GM08714 (cell line): ENCODE measurements around the gene TP53BP2.
"Not testable (repeated sequence)": the region's sequence is repeated elsewhere in the genome, so short reads cannot be mapped to it uniquely, and the experiment has no call there.

ENCODE experiments used
- H3K4me3 ChIP-seq: fragments of 200-500 bp; sonication (Bioruptor generic); 2 replicates; pipeline ENCODE4 v1.5.1; 2014; ENCODE audit warnings: mild to moderate bottlenecking, low read length, inconsistent platforms
- ZNF274 ChIP-seq: IDR thresholded peaks from 2 replicates; pipeline ENCODE4 v1.6.1; 2012; ENCODE audit warnings: mild to moderate bottlenecking, low read depth, low read length

Gene TP53BP2

DNA sequence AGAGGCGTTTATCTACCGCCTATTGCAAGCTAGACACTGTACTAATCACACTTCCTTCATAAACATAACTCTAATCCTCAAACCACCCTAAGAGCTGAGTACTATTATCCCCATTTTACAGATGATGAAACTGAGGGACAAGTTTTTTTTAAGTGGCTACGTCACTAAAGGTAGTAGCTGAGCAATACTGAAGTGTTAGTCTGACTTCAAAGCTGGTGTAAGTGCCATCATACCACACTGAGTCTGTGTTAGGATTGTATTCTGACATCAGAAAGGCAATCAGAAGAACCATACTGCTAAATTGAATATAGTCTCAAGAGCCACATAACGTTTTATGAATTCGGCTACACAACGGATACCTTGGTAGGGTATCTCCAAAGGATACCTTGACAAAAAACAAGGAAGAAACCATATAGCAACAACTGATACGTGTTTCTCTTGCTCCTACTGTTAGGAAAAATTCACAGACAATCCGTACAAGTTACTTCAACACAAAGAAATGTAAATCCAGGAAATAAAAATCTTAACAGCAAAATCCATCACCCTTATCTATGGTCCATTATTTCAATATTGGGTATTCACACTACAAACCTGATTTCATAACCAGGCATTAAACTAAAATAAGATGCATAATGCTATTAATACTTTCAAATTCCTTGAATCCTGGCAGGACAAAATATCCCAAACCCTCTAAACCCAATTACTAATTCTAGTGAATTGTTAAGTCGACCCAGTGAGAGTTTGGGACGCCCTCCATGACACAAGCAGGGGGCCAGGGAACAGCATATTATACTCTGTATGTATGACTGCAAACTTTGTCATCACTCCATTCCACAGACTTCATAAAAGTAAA is 1.6 kb downstream of the TP53BP2 start:
- no peak for TF ChIP-seq ZNF274
- peak overlapping the region; percentile 68 for H3K4me3 ChIP-seq

DNA sequence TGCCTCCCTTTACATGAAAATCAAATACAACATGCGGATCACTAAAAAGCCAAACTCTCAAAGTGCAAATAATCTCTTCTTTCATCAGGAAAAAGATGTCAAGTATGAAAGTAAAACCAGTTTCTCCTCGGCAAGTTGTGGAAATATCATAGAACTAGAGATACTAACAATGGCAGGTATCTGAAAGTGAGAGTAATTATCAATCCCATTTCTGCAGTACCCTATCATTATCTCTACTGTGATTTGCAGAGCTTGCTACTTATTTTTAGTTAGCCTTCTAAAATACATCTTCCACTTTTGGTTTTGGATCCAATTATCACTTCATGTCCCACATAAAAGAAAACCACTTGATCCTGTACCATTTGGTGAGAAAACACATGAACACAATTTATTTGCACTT is 3.0 kb downstream of the TP53BP2 start:
- H3K4me3 ChIP-seq, result no peak overlapping the region
- no peak for TF ChIP-seq ZNF274

DNA sequence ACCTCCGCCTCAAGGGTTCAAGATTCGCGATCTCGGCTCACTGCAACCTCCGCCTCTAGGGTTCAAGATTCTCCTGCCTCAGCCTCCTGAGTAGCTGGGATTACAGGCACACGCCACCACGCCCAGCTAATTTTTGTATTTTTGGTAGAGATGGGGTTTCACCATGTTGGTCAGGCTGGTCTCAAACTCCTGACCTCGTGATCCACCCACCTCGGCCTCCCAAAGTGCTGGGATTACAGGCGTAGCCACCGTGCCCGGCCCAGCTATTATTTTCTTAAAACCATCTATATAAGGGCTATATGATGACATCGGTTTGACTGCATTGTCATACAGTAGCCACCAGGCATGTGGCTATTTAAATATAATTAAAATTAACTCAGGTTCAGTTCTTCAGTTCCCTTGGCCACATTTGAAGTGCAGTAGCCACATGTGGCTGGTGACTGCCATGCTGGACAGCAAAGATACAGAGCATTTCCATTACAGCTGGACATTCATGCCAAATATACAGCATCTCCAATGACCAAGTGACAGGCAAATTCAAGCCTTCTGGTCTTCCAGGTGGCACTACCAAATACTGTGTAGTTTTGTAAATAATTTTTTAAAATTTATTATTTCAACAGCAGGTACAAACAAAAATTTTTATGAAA is 3.6 kb downstream of the TP53BP2 start:
- not testable (repeated sequence) for H3K4me3 ChIP-seq

DNA sequence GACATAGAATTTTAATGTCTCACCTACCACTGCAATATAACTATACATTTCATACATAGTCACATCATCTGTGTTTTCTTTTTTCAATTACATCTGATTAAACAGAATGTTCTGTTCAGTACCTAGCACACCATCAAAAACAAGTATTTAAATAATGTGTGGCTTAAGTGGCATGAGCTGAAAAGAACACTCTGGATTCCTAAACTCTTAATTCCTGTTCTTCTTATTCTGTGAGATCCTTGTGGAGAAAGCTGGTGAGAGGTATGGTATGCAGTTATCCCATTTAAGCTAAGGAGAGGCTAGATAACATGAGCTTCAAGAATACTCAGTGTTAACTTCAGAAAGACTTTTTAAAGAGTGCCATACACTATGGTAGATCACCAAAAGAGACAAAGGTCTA is 5.5 kb downstream of the TP53BP2 start:
- no peak for TF ChIP-seq ZNF274
- no peak overlapping the region for H3K4me3 ChIP-seq

DNA sequence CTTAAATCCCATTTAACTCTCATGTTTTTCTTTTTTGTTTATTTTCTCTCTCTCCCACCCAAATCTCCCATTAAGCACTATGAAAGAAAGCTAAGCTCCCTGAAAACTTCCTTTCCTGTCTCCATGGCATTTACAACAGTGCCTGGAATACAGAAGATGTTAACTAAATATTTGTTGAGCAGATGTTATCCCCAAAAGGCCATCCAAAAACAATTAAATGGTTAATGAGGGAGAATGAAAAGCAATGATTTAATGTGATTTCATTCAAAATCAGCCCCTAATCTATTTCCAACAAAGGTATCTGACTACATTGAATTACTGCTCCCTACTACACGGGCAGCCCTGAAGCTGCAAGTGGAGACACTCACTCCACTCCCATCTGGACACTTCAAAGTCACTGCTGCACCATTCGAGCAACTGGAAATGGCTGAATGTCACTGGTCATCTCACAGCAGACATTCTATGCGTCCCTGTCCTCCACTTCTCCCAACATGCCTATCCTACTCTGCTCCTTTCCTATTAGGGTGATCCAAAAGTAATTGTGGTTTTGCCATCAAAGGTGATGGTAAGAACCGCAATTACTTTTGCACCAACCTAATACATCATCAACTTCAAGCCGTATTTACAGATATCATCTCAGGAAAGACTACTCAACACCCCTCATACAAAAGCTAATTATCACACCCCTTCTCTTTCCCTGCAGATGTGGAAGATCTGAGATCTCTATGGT is 7.5 kb downstream of the TP53BP2 start:
- H3K4me3 ChIP-seq, result no peak overlapping the region

DNA sequence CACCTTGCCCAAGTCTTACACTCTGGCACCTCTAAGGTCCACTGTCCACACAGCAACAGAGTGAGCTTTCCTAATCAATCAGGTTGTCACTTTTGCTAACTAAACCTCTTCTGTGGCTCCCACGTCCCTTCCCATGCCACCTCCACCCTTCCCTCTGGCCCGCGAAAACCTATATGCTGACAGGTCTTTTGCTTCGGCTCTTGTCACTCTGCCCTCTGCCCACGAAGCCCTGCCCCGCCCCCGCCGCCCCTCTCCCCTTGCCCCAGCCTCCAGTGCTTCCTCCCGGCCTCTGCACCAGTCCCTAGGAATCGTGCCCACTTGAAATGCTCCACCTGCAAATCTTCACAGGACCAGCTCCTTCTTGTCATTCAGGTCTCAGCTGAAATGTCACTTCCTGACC is 8.1 kb downstream of the TP53BP2 start:
- H3K4me3 ChIP-seq, result no peak overlapping the region
- TF ChIP-seq ZNF274, result no peak

More for the DNA sequence above, 7.5 kb downstream of the TP53BP2 start:
- TF ChIP-seq ZNF274, result no peak

DNA sequence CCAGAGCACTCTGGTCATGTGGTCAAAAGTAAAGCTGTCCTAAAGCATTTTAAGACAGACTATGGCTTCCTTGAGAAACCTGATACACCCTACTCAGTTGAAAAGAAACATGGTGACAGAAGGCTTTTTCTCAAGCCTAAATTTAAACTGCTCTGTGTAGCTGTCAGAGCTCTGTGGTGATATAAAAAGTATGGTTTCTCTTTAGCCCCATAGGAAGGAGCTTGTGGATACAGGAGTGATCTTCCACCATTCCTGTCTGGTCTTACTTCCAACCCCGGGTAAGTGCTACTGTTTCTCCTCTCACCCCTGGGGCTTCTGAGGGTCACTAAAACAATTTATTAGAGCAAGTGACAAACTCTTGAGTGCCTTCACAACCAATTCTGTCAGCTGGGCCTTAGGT is 8.5 kb downstream of the TP53BP2 start:
- TF ChIP-seq ZNF274, result no peak
- no peak overlapping the region for H3K4me3 ChIP-seq

DNA sequence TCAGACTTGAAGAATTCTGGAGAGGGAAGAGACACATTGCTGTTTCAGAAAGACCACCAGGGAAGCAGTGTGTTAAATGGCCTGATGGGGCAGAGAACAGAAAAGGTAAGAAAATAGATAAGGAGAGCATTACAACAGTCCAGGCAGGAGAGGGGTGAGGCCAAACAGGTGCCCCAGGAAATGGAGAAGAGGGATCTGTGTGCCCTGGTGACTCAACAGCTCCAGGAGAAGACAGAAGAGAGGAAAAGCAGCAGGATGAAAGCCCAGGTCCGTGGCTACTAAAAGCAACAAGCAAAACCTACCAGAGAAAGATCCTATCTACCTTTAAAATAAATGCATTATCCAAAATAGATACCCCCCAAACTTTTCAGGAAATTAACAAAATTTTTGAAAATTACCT is 9.2 kb downstream of the TP53BP2 start:
- TF ChIP-seq ZNF274, result no peak
- no peak overlapping the region for H3K4me3 ChIP-seq

DNA sequence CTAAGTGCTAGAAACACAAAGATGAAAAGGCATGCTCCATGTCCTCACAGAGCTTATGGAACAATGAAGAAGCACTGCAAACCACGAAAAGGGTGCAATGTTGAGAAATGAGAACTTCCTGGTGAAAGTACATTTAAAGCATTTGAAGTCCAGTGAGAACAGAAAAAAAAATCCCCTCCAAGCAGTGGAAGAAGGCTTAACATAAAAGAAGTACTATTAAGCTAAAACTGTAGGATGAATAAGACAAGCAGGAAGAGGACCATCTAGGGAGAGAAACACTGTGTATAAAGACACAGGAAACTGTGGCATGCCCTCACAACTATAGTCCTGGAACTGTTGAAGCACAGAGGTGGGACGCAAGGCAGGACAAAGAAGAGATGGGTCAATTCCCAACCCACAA is 10.0 kb downstream of the TP53BP2 start:
- no peak overlapping the region for H3K4me3 ChIP-seq
- no peak for TF ChIP-seq ZNF274

DNA sequence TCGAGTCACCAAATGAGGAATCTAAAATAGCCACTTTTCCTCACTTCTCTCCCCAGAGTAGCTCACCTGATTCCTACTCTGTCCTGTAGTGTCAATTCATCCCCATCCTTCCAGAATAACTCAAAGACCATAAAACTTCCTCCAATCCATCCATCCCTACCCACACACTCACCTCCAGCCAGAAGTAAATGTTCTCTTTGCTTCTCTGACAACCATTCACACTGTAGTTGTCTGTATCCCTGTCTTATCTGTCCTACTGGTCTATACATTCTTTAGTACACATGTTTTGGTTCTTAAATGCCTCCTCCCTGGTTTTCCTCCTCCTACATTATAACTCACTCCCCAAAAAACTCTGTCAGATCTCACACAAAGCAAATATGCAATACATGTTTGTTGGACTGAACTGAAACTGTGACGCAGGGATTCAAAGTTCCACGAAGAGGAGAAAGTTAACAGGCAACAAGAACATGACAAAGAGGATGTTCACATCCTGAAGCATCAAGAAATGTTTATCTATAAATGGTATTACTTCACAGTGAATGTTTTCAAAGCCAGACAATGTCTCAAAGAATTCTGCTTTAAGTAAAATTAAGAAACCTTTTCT is 11.0 kb downstream of the TP53BP2 start:
- no peak for TF ChIP-seq ZNF274
- no peak overlapping the region for H3K4me3 ChIP-seq

DNA sequence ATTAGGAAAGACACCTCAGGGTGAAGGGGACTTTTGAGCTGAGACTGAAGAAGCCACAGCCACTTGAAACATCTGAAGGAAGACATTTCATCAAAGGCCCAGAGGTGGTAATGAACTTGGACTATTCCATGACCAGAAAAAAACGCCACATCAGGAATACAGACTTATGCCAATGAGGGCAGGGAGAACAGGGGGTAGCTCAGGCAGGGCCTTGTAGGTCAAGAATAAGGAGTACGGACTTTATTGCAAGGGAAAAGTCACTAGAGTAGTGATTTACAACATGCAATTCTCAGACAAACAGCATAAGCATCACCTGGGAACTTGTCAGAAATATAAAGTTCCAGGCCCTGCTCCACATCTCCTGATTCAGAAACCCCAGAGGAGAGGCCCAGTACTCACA is 11.8 kb downstream of the TP53BP2 start:
- no peak overlapping the region for H3K4me3 ChIP-seq
- no peak for TF ChIP-seq ZNF274

DNA sequence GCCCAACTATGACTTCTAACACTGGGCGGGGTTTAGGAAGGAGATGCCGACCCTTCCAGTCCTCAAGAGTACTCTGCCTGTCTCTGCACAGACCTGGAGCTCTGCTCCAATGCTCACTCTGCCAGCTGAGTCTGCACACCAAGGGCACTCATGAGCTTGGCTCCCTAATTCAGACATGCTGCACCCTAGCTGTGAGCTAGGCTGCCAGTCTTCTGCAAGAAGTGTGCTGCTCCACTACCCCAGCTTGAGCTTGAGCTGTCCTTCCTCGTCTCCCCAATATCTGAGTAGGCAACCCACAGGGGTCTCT is 13.2 kb downstream of the TP53BP2 start:
- TF ChIP-seq ZNF274, result no peak
- no peak overlapping the region for H3K4me3 ChIP-seq

DNA sequence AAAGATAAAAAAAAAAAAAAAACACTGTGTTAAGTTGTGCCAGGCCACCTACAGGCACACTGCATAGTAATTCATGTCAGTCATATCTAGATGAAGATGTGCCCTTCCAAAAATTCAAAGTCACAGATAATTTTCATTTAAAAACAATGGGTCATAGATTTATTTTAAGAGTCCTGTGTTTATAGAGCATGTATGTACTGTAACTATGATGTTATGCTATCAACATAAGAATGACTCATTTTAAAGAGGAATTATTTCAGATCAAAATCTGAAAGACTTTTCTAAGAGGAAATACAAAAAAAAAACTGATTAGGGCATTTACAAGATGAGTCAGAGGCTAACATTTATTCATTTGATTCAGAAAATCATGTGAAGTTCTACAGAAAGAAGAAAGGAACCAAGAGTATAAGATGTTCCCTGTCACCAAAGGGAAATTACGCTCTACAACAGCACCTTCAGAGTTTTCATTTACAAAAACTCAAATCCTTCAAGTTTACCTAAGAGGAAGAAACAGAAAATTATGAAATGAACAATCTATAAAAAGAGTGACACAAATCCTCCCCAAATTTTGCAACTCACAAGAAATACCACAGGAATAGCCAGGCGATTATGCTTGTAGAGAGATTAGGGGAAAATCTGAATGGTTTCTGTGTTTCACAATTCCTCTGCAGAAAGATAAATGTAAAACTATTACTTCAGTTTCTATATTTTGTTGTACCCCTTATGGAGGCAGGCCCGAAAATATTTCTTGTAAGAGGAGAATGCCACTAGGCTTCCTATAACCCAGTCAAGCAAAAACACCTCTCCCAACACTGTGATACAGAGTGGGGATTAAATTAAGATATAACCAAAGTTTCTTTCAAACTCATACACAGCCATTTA is 13.8 kb downstream of the TP53BP2 start:
- no peak for TF ChIP-seq ZNF274
- no peak overlapping the region; the same call in 1 of the 2 replicates for H3K4me3 ChIP-seq

DNA sequence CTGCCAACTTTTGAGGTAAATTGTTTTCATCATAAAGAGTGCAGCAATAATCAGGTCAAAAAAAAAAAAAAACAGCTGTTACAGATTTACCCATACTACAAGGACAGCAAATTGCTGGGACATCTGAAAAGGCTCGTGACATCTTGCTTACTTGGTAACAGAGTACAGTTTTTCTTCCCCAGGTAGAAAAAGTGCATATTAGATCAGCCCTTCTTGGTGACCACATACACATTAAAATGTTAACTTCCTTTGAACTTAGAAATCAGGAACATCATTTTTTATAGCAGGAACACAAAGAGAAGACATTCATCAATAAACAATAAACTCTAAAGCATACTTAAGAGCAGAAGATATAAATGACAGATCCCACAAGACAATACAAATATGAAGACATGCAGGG is 16.1 kb downstream of the TP53BP2 start:
- no peak for TF ChIP-seq ZNF274

More for the DNA sequence above, 16.1 kb downstream of the TP53BP2 start:
- no peak overlapping the region for H3K4me3 ChIP-seq
